Mesenchymal stem cell (in vitro differentiated cells and primary cell): ENCODE measurements around the gene SRCAP.

Source experiments
- DNase-seq: peaks from one replicate; pipeline ENCODE4 v3.0.0-alpha.2; 2013
- H2AFZ ChIP-seq: one replicate; pipeline ENCODE4 v1.6.1; 2013; ENCODE audit warnings: low read depth, mild to moderate bottlenecking, control low read depth, inconsistent platforms, low read length, moderate library complexity
- H2AK5ac ChIP-seq: 2 replicates; pipeline ENCODE4 v1.6.1; 2013; ENCODE audit warnings: low read length, moderate library complexity, mild to moderate bottlenecking, inconsistent platforms; ENCODE audit not compliant: severe bottlenecking
- H2BK120ac ChIP-seq: one replicate; pipeline ENCODE4 v1.6.1; 2013; ENCODE audit warnings: low read depth, mild to moderate bottlenecking, inconsistent platforms, low read length, moderate library complexity
- H2BK12ac ChIP-seq, 2 experiments: one replicate each; pipeline ENCODE4 v1.6.1; 2013; ENCODE audit warnings: inconsistent platforms in 2 of 2, low read length in 2 of 2, mild to moderate bottlenecking in 2 of 2, moderate library complexity in 2 of 2, control low read depth in 1 of 2
- H2BK15ac ChIP-seq: one replicate; pipeline ENCODE4 v1.6.1; 2013; ENCODE audit warnings: mild to moderate bottlenecking, low read depth, inconsistent platforms; ENCODE audit not compliant: poor library complexity, severe bottlenecking
- H2BK5ac ChIP-seq: 2 replicates; pipeline ENCODE4 v1.6.1; 2013; ENCODE audit warnings: low read depth, mild to moderate bottlenecking, low read length, control low read depth, inconsistent platforms; ENCODE audit not compliant: poor library complexity, severe bottlenecking
- H3K14ac ChIP-seq, 2 experiments: one replicate each; pipeline ENCODE4 v1.6.1; 2013; ENCODE audit warnings: inconsistent platforms in 2 of 2, low read length in 2 of 2, control low read depth in 1 of 2, mild to moderate bottlenecking in 1 of 2, moderate library complexity in 1 of 2
- H3K18ac ChIP-seq, 2 experiments: one replicate each; pipeline ENCODE4 v1.6.1; 2013; ENCODE audit warnings: inconsistent platforms in 2 of 2, low read length in 2 of 2, control low read depth in 1 of 2, low read depth in 1 of 2, mild to moderate bottlenecking in 1 of 2
- H3K23ac ChIP-seq, 2 experiments: one replicate each; pipeline ENCODE4 v1.6.1; 2013; ENCODE audit warnings: inconsistent platforms in 2 of 2, low read length in 2 of 2, mild to moderate bottlenecking in 2 of 2, moderate library complexity in 2 of 2, control low read depth in 1 of 2
- H3K27ac ChIP-seq: 2 replicates; pipeline ENCODE4 v1.5.1; 2013; ENCODE audit warnings: mild to moderate bottlenecking, moderate library complexity, low read length, control low read depth, inconsistent platforms; ENCODE audit not compliant: poor library complexity, severe bottlenecking
- H3K27me3 ChIP-seq, 2 experiments: 2 replicates each; pipeline versions ENCODE4 v1.6.1 to v1.7.0; 2013; ENCODE audit warnings: low read length in 2 of 2, mild to moderate bottlenecking in 2 of 2, moderate library complexity in 2 of 2, control low read depth in 1 of 2, inconsistent platforms in 1 of 2; ENCODE audit not compliant: control insufficient read depth in 1 of 2, insufficient read depth in 1 of 2
- H3K36me3 ChIP-seq, 2 experiments: 2 replicates each; pipeline versions ENCODE4 v1.6.1 to v1.7.0; 2013; ENCODE audit warnings: low read length in 2 of 2, control low read depth in 1 of 2, inconsistent platforms in 1 of 2, low read depth in 1 of 2, mild to moderate bottlenecking in 1 of 2; ENCODE audit not compliant: insufficient read depth in 2 of 2, control insufficient read depth in 1 of 2
- H3K4ac ChIP-seq, 2 experiments: one replicate each; pipeline ENCODE4 v1.6.1; 2013; ENCODE audit warnings: inconsistent platforms in 2 of 2, low read length in 2 of 2, mild to moderate bottlenecking in 2 of 2, moderate library complexity in 2 of 2, control low read depth in 1 of 2, low read depth in 1 of 2
- H3K4me1 ChIP-seq: 2 replicates; pipeline ENCODE4 v1.6.1; 2013; ENCODE audit warnings: low read depth, low read length, control low read depth; ENCODE audit not compliant: control insufficient read depth, insufficient read depth
- H3K4me2 ChIP-seq: 2 replicates; pipeline ENCODE4 v1.6.1; 2013; ENCODE audit warnings: low read length, mild to moderate bottlenecking, inconsistent platforms; ENCODE audit not compliant: poor library complexity, severe bottlenecking
- H3K4me3 ChIP-seq, 2 experiments: 2 replicates each; pipeline versions ENCODE4 v1.5.1 to v1.7.0; 2013; ENCODE audit warnings: low read length in 2 of 2, mild to moderate bottlenecking in 2 of 2, control low read depth in 1 of 2, low read depth in 1 of 2; ENCODE audit not compliant: insufficient read depth in 1 of 2
- H3K79me1 ChIP-seq: replicated peaks from 2 replicates; pipeline ENCODE4 v1.6.1; 2013; ENCODE audit warnings: mild to moderate bottlenecking, control low read depth, low read length, inconsistent platforms; ENCODE audit not compliant: poor library complexity, severe bottlenecking
- H3K9ac ChIP-seq: 2 replicates; pipeline ENCODE4 v1.7.0; 2013; ENCODE audit warnings: mild to moderate bottlenecking, low read length, moderate library complexity
- H3K9me3 ChIP-seq: 2 replicates; pipeline ENCODE4 v1.7.0; 2013; ENCODE audit warnings: mild to moderate bottlenecking, low read length; ENCODE audit not compliant: control insufficient read depth
- H4K8ac ChIP-seq: one replicate; pipeline ENCODE4 v1.6.1; 2013; ENCODE audit warnings: inconsistent platforms, mild to moderate bottlenecking, low read length, moderate library complexity
- H4K91ac ChIP-seq: one replicate; pipeline ENCODE4 v1.6.1; 2013; ENCODE audit warnings: mild to moderate bottlenecking, low read length, inconsistent platforms
- WGBS: methylation state at CpG from one replicate; pipeline ENCODE4 v1.1.7; 2013; ENCODE audit warnings: mixed read lengths; 5-methylcytosine and 5-hydroxymethylcytosine counted together

SRCAP gene

GRCh38 chr16:30777591-30778297 is 78.8 kb downstream of the SRCAP start:
- Histone ChIP-seq H2BK12ac (no peak overlapping the region), H3K23ac (no peak overlapping the region), H3K4ac (peak overlapping the region in 1 of 2 experiments; percentile 1), H3K27ac (no peak overlapping the region), H3K18ac (no peak overlapping the region), H2BK5ac (no peak overlapping the region), H4K8ac (no peak overlapping the region), H2BK15ac (peak overlapping the region; percentile 13), H2AFZ (no peak overlapping the region), H3K4me2 (no peak overlapping the region), H3K14ac (no peak overlapping the region), H3K79me1 (peaks cover 45% of the 10 kb centered on the region), H3K9ac (peak overlapping the region; percentile 6), H4K91ac (no peak overlapping the region), H3K36me3 (peaks cover 43 to 73% of the 10 kb centered on the region in 2 experiments), H2AK5ac (no peak overlapping the region), H2BK120ac (no peak overlapping the region), H3K27me3 (no peaks in the 10 kb centered on the region), H3K4me3 (no peak overlapping the region), H3K4me1 (peaks cover 19% of the 10 kb centered on the region), H3K9me3 (no peaks in the 10 kb centered on the region)
- WGBS = 94% methylated on average over 5 of the region's 7 CpGs
- DNase-seq = no peak

GRCh38 chr16:30778549-30779244 is 79.7 kb downstream of the SRCAP start:
- peak overlapping the region in 1 of 2 experiments; percentile 37 for H2BK12ac ChIP-seq
- no peak overlapping the region for H4K8ac ChIP-seq
- H3K4ac ChIP-seq = no peak overlapping the region
- H3K9ac ChIP-seq = peak overlapping the region; percentile 48
- no peak overlapping the region for H2BK5ac ChIP-seq
- no peak overlapping the region for H3K4me3 ChIP-seq
- H2BK120ac ChIP-seq = no peak overlapping the region
- H2AFZ ChIP-seq = no peak overlapping the region
- H3K18ac ChIP-seq = no peak overlapping the region
- DNase-seq = peak; percentile 37
- H3K4me1 ChIP-seq = peaks cover 19% of the 10 kb centered on the region
- H2BK15ac ChIP-seq = no peak overlapping the region
- H3K23ac ChIP-seq = no peak overlapping the region
- H4K91ac ChIP-seq = no peak overlapping the region
- peaks cover 48% of the 10 kb centered on the region for H3K79me1 ChIP-seq
- no peak overlapping the region for H3K14ac ChIP-seq
- H3K27me3 ChIP-seq = no peaks in the 10 kb centered on the region
- no peak overlapping the region for H2AK5ac ChIP-seq
- H3K36me3 ChIP-seq = peaks cover 42 to 73% of the 10 kb centered on the region in 2 experiments
- WGBS = 91% methylated on average over 14 of the region's 14 CpGs
- H3K4me2 ChIP-seq = no peak overlapping the region
- H3K27ac ChIP-seq = no peak overlapping the region
- no peaks in the 10 kb centered on the region for H3K9me3 ChIP-seq

- no peak overlapping the region for H3K9ac ChIP-seq
- no peak for DNase-seq
- no peak overlapping the region for H4K91ac ChIP-seq
- WGBS = 99% methylated on average over 5 of the region's 6 CpGs
- H4K8ac ChIP-seq = no peak overlapping the region
- no peaks in the 10 kb centered on the region for H3K27me3 ChIP-seq
- peaks cover 52% of the 10 kb centered on the region for H3K79me1 ChIP-seq
- no peak overlapping the region for H2BK12ac ChIP-seq
- no peak overlapping the region for H2BK5ac ChIP-seq
- H3K4me2 ChIP-seq = no peak overlapping the region
- H2BK120ac ChIP-seq = no peak overlapping the region
- H3K4me1 ChIP-seq = peaks cover 17% of the 10 kb centered on the region
- H3K4me3 ChIP-seq = peak overlapping the region in 1 of 2 experiments; percentile 27
- no peak overlapping the region for H3K14ac ChIP-seq
- no peak overlapping the region for H2AK5ac ChIP-seq
- no peak overlapping the region for H2BK15ac ChIP-seq
- no peaks in the 10 kb centered on the region for H3K9me3 ChIP-seq
- H3K23ac ChIP-seq = no peak overlapping the region
- peaks cover 33 to 72% of the 10 kb centered on the region in 2 experiments for H3K36me3 ChIP-seq
- no peak overlapping the region for H3K18ac ChIP-seq
- no peak overlapping the region for H3K4ac ChIP-seq
- no peak overlapping the region for H3K27ac ChIP-seq
- H2AFZ ChIP-seq = no peak overlapping the region
These were observed 80.6 kb downstream of the SRCAP start for GRCh38 chr16:30779596-30779995.

- no peak overlapping the region for H2BK12ac ChIP-seq
- H4K91ac ChIP-seq = no peak overlapping the region
- DNase-seq = no peak
- H3K4me3 ChIP-seq = no peak overlapping the region
- H3K27ac ChIP-seq = no peak overlapping the region
- H4K8ac ChIP-seq = no peak overlapping the region
- H3K14ac ChIP-seq = no peak overlapping the region
- H2BK15ac ChIP-seq = no peak overlapping the region
- peaks cover 31 to 70% of the 10 kb centered on the region in 2 experiments for H3K36me3 ChIP-seq
- peaks cover 56% of the 10 kb centered on the region for H3K79me1 ChIP-seq
- 98% methylated on average over 3 of the region's 3 CpGs for WGBS
- no peaks in the 10 kb centered on the region for H3K9me3 ChIP-seq
- H3K23ac ChIP-seq = no peak overlapping the region
- H3K4ac ChIP-seq = no peak overlapping the region
- H3K4me1 ChIP-seq = peaks cover 13% of the 10 kb centered on the region
- no peak overlapping the region for H2BK120ac ChIP-seq
- H3K4me2 ChIP-seq = no peak overlapping the region
- no peak overlapping the region for H2BK5ac ChIP-seq
- no peaks in the 10 kb centered on the region for H3K27me3 ChIP-seq
- no peak overlapping the region for H2AFZ ChIP-seq
- H2AK5ac ChIP-seq = no peak overlapping the region
- H3K18ac ChIP-seq = no peak overlapping the region
- no peak overlapping the region for H3K9ac ChIP-seq
These were observed 81.0 kb downstream of the SRCAP start for GRCh38 chr16:30780021-30780420.
